Liver (tissue), 9 donors: ENCODE data around the gene UNC93A. TPM values are rescaled to one million over a fixed set of nuclear protein-coding genes. Genes with fewer than 3 reads are reported as not detected.
"Not testable (repeated sequence)": the region's sequence is repeated elsewhere in the genome, so short reads cannot be mapped to it uniquely, and the experiment has no call there.

Source experiments
- DNase-seq: peaks from one replicate; pipeline ENCODE4 v3.0.0-alpha.2; 2017; ENCODE audit warnings: low spot score
- H3K27ac ChIP-seq, 2 donors: one replicate each; pipeline ENCODE4 v1.7.0; 2013; ENCODE audit warnings: inconsistent platforms in 2 of 2, low read length in 2 of 2, control low read depth in 1 of 2, low read depth in 1 of 2, mild to moderate bottlenecking in 1 of 2
- H3K27me3 ChIP-seq, 4 donors: one replicate each; pipeline versions ENCODE4 v1.6.1 to v1.7.0; 2013; ENCODE audit warnings: low read length in 3 of 4, inconsistent platforms in 1 of 4, mild to moderate bottlenecking in 1 of 4, moderate library complexity in 1 of 4; ENCODE audit not compliant: control insufficient read depth in 4 of 4, insufficient read depth in 4 of 4
- H3K36me3 ChIP-seq, 4 donors: one replicate each; pipeline versions ENCODE4 v1.6.1 to v1.7.0; 2013; ENCODE audit warnings: low read length in 3 of 4, mild to moderate bottlenecking in 3 of 4, low read depth in 1 of 4, moderate library complexity in 1 of 4; ENCODE audit not compliant: control insufficient read depth in 4 of 4, insufficient read depth in 3 of 4
- H3K4me1 ChIP-seq, 4 donors: one replicate each; pipeline versions ENCODE4 v1.6.1 to v1.7.0; 2013; ENCODE audit warnings: low read length in 3 of 4, mild to moderate bottlenecking in 3 of 4, moderate library complexity in 1 of 4; ENCODE audit not compliant: control insufficient read depth in 4 of 4, insufficient read depth in 4 of 4
- H3K4me3 ChIP-seq, 3 donors: one replicate each; pipeline versions ENCODE4 v1.6.1 to v1.7.0; 2013; ENCODE audit warnings: low read length in 3 of 3, control low read depth in 1 of 3, low read depth in 1 of 3, mild to moderate bottlenecking in 1 of 3
- H3K9ac ChIP-seq, 2 donors: one replicate each; pipeline ENCODE4 v1.7.0; 2013; ENCODE audit warnings: low read length in 2 of 2, mild to moderate bottlenecking in 2 of 2, moderate library complexity in 2 of 2, control low read depth in 1 of 2, low read depth in 1 of 2
- H3K9me3 ChIP-seq, 4 donors: one replicate each; pipeline versions ENCODE4 v1.6.1 to v1.7.0; 2013; ENCODE audit warnings: low read length in 3 of 4; ENCODE audit not compliant: control insufficient read depth in 4 of 4
- FOXA1 ChIP-seq: IDR thresholded peaks from 2 replicates; pipeline ENCODE4 v1.6.1; 2016; ENCODE audit warnings: antibody characterized with exemption
- FOXA2 ChIP-seq: IDR thresholded peaks from 2 replicates; pipeline ENCODE4 v1.6.1; 2016; ENCODE audit warnings: antibody characterized with exemption
- HNF4A ChIP-seq, 2 donors: conservative IDR thresholded peaks; 2 replicates each; pipeline ENCODE4 v1.6.1; 2016; ENCODE audit warnings: antibody characterized with exemption in 2 of 2, mild to moderate bottlenecking in 2 of 2
- RAD21 ChIP-seq, 2 donors: IDR thresholded peaks; 2 replicates each; pipeline ENCODE4 v1.6.1; 2016; ENCODE audit warnings: antibody characterized with exemption in 2 of 2, mild to moderate bottlenecking in 2 of 2
- RXRA ChIP-seq, 2 donors: IDR thresholded peaks; 2 replicates each; pipeline ENCODE4 v1.6.1; 2017 to 2018; ENCODE audit warnings: antibody characterized with exemption in 2 of 2, mild to moderate bottlenecking in 1 of 2
- TAF1 ChIP-seq: conservative IDR thresholded peaks from 2 replicates; pipeline ENCODE4 v1.6.1; 2016; ENCODE audit warnings: antibody characterized with exemption, mild to moderate bottlenecking
- YY1 ChIP-seq: IDR thresholded peaks from 2 replicates; pipeline ENCODE4 v1.6.1; 2016; ENCODE audit warnings: antibody characterized with exemption, mild to moderate bottlenecking
- WGBS: extraction: QIAGEN DNeasy Blood & Tissue Kit; methylation state at CpG from one replicate; pipeline ENCODE4 v1.1.7; 2013; 5-methylcytosine and 5-hydroxymethylcytosine counted together
- polyA plus RNA-seq, 2 donors: library from polyadenylated mRNA; stranded (reverse) in 1 of 2; unstranded in 1 of 2; fragments of 200-250 nt in 1 of 2; fragments of >200 nt in 1 of 2; fragmentation: Nextera tagmentation in 1 of 2; extraction: Ambion mirVana in 1 of 2; gene quantifications; one replicate each; pipeline versions ENCODE4 v1.2.1 to v1.2.3, GENCODE V29; 2013 to 2015
- total RNA-seq, 2 donors: library from RNA; depleted of rRNA; stranded (reverse); fragments of >200 nt; gene quantifications; one replicate each; pipeline ENCODE4 v1.2.3, GENCODE V29; 2014
- TF ChIP-seq, protein P1 (sequence below): IDR thresholded peaks from 2 replicates; pipeline ENCODE4 v1.6.1; 2016; ENCODE audit warnings: antibody characterized with exemption
- TF ChIP-seq, protein P2 (sequence below): fragments of 150-350 bp; IDR thresholded peaks from 2 replicates; pipeline ENCODE4 v1.5.1; 2017; ENCODE audit warnings: improper control_type of control experiment, low read depth, low read length; ENCODE audit not compliant: missing input control
- TF ChIP-seq, protein P3 (sequence below): IDR thresholded peaks from 2 replicates; pipeline ENCODE4 v1.6.1; 2016; ENCODE audit warnings: antibody characterized with exemption, mild to moderate bottlenecking
- donor health status: healthy.
- donor health status: healthy.
- donor health status: healthy.
- donor health status: healthy.
- donor health status: healthy.

Gene UNC93A
- total and polyA plus RNA-seq, 4 donors, result 0.79 to 14.0 (median 4.6) TPM

DNA sequence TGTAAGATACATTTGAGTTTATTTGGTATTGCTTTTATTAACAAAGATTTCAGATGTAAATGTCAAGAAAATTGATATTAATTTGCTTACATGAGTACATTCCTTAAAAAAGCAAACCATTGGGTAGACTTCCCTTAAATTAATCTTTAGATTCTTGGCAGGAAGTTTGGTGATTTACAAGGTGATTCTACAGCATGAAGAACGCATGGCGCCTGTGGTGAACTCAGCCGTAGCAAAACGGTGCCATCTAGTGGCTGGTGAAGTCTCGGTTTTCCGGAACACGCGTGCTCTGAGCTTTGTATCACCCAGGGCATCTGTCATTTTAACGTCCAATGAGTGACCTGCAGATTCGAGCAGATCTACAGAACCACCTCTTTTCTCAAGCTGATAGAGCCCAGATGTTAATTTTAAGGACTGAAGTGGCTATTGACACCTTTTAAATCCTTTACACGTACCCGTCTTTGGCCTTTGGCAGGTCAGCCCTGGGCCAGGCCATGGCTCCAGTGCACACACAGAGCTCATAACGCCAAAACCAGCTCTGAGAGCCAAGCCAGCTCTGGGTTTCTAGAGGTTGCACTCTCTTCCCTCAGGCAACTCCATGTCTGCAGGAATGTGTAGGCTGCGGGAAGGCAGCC lies 2.4 kb upstream of the UNC93A start:
- 7% methylated on average over 14 of the region's 14 CpGs for WGBS
- TF ChIP-seq HNF4A (conservative IDR thresholded peaks at IDR 0.05), result peak in 1 of 2 donors; percentile 15
- peak; percentile 37 for TF ChIP-seq YY1
- TF ChIP-seq RAD21 (IDR thresholded peaks at IDR 0.05), result peak; percentile 85 to 87
- TF ChIP-seq, protein P1, sequence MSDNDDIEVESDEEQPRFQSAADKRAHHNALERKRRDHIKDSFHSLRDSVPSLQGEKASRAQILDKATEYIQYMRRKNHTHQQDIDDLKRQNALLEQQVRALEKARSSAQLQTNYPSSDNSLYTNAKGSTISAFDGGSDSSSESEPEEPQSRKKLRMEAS, result peak; percentile 65
- TF ChIP-seq RXRA (IDR thresholded peaks at IDR 0.05), result peak; percentile 28 to 37
- TF ChIP-seq, protein P2, sequence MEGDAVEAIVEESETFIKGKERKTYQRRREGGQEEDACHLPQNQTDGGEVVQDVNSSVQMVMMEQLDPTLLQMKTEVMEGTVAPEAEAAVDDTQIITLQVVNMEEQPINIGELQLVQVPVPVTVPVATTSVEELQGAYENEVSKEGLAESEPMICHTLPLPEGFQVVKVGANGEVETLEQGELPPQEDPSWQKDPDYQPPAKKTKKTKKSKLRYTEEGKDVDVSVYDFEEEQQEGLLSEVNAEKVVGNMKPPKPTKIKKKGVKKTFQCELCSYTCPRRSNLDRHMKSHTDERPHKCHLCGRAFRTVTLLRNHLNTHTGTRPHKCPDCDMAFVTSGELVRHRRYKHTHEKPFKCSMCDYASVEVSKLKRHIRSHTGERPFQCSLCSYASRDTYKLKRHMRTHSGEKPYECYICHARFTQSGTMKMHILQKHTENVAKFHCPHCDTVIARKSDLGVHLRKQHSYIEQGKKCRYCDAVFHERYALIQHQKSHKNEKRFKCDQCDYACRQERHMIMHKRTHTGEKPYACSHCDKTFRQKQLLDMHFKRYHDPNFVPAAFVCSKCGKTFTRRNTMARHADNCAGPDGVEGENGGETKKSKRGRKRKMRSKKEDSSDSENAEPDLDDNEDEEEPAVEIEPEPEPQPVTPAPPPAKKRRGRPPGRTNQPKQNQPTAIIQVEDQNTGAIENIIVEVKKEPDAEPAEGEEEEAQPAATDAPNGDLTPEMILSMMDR, result peak; percentile 47
- not testable (repeated sequence) for H3K9me3 ChIP-seq, H3K36me3 ChIP-seq, H3K27me3 ChIP-seq, DNase-seq, H3K4me3 ChIP-seq, H3K9ac ChIP-seq
- Histone ChIP-seq H3K4me1 (peaks cover 4 to 33% (median 17%) of the 10 kb centered on the region in 4 donors), H3K27ac (peak overlapping the region; percentile 62 to 68)

DNA sequence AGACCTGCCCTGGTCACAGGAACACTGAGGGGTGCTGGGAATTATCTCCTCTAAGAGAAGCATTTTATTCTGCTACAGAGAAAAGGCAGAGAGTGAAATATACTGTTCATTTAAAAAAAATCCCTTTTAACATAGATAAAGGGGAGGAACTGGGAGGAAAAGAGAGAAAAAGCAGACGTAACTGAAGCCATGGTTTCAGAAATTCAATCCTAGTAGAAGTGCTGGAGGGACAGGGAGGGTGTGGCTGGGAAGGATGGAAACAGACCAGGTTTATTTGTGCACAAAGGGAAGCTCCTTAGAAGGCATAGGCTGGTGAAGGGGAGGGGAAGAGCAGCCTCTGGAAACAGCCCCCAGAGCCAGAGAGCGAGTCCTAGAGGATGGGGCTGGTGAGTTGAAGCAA lies 1.8 kb upstream of the UNC93A start:
- peak overlapping the region; percentile 62 to 68 for H3K27ac ChIP-seq
- peaks cover 4 to 33% (median 17%) of the 10 kb centered on the region in 4 donors for H3K4me1 ChIP-seq
- 94% methylated on average over 1 of the region's 2 CpGs for WGBS
- DNase-seq, H3K27me3 ChIP-seq, H3K9ac ChIP-seq, H3K9me3 ChIP-seq, H3K36me3 ChIP-seq, H3K4me3 ChIP-seq: not testable (repeated sequence)

DNA sequence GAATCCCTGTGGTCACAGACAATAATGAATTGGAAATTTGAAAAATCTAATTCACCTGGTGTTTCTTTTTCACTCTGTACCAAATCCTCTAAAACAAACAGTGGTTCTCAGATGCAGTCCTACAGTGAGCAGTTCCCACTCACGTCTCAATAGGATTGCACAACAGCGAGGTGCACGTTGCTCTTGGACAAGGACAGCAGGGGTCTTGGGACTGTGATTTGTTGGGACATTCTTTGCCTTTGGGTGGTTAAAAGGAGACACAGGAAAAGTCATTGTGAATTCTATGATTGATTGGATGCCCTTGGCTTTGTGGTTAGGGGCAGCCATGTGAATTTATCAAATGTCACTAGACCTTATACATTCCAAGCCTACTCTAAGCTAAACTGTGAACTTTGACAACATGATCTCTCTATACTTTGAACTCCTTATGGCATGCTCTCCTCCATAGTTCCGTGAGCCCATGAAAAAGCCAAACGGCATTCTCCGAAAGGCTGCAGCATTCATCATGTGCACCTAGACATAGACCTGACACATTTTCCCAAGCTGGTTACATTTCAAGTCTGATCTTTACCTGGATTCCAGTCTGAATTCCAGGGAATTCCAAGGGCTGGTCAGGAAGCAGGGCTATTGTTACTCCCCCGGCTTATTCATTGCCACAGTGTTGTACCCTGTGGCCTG lies 647 bp downstream of the UNC93A start:
- Histone ChIP-seq H3K36me3 (no peaks in the 10 kb centered on the region), H3K9me3 (no peaks in the 10 kb centered on the region), H3K9ac (no peak overlapping the region), H3K4me1 (peaks cover 2 to 30% (median 17%) of the 10 kb centered on the region in 4 donors), H3K27me3 (no peaks in the 10 kb centered on the region), H3K27ac (peak overlapping the region; percentile 43 to 79), H3K4me3 (peak overlapping the region in 1 of 3 donors; percentile 31)
- WGBS, result 58% methylated on average over 7 of the region's 7 CpGs
- TF ChIP-seq, protein P3, sequence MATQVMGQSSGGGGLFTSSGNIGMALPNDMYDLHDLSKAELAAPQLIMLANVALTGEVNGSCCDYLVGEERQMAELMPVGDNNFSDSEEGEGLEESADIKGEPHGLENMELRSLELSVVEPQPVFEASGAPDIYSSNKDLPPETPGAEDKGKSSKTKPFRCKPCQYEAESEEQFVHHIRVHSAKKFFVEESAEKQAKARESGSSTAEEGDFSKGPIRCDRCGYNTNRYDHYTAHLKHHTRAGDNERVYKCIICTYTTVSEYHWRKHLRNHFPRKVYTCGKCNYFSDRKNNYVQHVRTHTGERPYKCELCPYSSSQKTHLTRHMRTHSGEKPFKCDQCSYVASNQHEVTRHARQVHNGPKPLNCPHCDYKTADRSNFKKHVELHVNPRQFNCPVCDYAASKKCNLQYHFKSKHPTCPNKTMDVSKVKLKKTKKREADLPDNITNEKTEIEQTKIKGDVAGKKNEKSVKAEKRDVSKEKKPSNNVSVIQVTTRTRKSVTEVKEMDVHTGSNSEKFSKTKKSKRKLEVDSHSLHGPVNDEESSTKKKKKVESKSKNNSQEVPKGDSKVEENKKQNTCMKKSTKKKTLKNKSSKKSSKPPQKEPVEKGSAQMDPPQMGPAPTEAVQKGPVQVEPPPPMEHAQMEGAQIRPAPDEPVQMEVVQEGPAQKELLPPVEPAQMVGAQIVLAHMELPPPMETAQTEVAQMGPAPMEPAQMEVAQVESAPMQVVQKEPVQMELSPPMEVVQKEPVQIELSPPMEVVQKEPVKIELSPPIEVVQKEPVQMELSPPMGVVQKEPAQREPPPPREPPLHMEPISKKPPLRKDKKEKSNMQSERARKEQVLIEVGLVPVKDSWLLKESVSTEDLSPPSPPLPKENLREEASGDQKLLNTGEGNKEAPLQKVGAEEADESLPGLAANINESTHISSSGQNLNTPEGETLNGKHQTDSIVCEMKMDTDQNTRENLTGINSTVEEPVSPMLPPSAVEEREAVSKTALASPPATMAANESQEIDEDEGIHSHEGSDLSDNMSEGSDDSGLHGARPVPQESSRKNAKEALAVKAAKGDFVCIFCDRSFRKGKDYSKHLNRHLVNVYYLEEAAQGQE, result no peak
- TF ChIP-seq FOXA2 (no peak), YY1 (no peak), FOXA1 (no peak), HNF4A (conservative IDR thresholded peaks at IDR 0.05) (peak in 1 of 2 donors; percentile 2), TAF1 (no peak)
- TF ChIP-seq, protein P2, result no peak
- DNase-seq, result no peak
